Measurements from ENCODE around the gene RAB3C. TPM values are rescaled to one million over a fixed set of nuclear protein-coding genes. Genes with fewer than 3 reads are reported as not detected.
"Not testable (repeated sequence)": the region's sequence is repeated elsewhere in the genome, so short reads cannot be mapped to it uniquely, and the experiment has no call there.

The RAB3C gene
- polyA plus RNA-seq, 1 experiment: not detected

DNA sequence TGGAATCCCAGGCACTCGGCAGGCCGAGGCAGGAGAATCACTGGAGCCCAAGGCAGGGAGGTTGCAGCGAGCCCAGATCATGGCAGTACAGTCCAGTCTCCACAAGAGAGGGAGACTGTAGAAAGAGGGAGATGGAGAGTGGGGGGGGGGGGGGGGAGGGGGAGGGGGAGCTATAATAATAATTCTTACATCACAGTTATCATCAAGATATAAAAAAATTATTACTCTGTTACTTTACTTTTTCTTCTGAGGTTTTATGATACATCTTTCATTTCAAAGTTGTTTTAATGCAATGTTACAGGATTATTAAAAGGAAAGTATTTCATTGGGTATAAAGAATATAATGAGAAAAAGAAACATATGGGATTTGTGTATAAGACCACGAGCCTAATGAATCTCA is 17.8 kb upstream of the RAB3C start:
- ChIA-PET POLR2A (no interaction called here), CTCF (interaction anchor here (1.5 kb wide), 1 partner anchor 15 kb away, joined by 3 read pairs; no protein-coding TSS in a partner anchor)
- TF ChIP-seq, protein P1, sequence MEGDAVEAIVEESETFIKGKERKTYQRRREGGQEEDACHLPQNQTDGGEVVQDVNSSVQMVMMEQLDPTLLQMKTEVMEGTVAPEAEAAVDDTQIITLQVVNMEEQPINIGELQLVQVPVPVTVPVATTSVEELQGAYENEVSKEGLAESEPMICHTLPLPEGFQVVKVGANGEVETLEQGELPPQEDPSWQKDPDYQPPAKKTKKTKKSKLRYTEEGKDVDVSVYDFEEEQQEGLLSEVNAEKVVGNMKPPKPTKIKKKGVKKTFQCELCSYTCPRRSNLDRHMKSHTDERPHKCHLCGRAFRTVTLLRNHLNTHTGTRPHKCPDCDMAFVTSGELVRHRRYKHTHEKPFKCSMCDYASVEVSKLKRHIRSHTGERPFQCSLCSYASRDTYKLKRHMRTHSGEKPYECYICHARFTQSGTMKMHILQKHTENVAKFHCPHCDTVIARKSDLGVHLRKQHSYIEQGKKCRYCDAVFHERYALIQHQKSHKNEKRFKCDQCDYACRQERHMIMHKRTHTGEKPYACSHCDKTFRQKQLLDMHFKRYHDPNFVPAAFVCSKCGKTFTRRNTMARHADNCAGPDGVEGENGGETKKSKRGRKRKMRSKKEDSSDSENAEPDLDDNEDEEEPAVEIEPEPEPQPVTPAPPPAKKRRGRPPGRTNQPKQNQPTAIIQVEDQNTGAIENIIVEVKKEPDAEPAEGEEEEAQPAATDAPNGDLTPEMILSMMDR (IDR thresholded peaks at IDR 0.05; ENCODE audit: insufficient read depth, low read depth, low read length): no peak
- no peak for DNase-seq (ENCODE audit: low read depth)
- Histone ChIP-seq H3K27me3 (ENCODE audit: control insufficient read depth, insufficient read depth, low read length) (no peaks in the 10 kb centered on the region), H3K4me3 (ENCODE audit: low read depth, low read length) (no peak overlapping the region), H3K36me3 (ENCODE audit: control insufficient read depth, insufficient read depth, low read length) (no peaks in the 10 kb centered on the region)

DNA sequence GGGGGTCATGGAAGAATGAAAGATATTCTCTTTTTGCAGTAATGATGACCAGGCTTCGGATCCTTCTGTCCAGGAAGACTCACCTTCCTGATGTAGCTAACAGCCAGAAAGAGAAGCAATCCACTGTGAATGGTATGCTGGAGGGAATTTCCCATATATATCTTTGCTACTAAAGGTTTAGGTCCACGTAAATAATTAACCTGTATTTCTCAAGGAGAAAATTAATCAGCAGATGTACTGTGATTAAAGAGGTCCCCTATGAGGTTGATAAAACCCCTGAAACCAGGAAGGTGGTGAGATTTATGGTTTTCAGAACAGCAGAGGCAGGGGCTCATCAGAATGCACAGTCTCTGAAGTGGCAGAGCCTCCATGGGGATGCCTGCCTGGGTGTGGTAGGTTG is 11.4 kb upstream of the RAB3C start:
- Histone ChIP-seq H3K36me3 (ENCODE audit: control insufficient read depth, insufficient read depth, low read length) (no peaks in the 10 kb centered on the region), H3K27me3 (ENCODE audit: control insufficient read depth, insufficient read depth, low read length) (no peaks in the 10 kb centered on the region), H3K4me3 (ENCODE audit: low read depth, low read length) (no peak overlapping the region)
- ChIA-PET POLR2A (no interaction called here), CTCF (no interaction called here)
- TF ChIP-seq, protein P1 (IDR thresholded peaks at IDR 0.05; ENCODE audit: insufficient read depth, low read depth, low read length): no peak
- no peak for DNase-seq (ENCODE audit: low read depth)

DNA sequence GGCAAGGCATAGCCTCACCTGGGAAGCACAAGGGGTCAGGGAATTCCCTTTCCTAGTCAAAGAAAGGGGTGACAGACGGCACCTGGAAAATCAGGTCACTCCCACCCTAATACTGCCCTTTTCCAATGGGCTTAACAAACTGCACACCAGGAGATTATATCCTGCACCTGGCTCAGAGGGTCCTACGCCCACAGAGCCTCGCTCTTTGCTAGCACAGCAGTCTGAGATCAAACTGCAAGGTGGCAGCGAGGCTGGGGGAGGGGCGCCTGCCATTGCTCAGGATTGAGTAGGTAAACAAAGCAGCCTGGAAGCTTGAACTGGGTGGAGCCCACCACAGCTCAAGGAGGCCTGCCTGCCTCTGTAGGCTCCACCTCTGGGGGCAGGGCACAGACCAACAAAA is 9.9 kb upstream of the RAB3C start:
- CTCF ChIA-PET; POLR2A ChIA-PET; H3K27me3 ChIP-seq (ENCODE audit: control insufficient read depth, insufficient read depth, low read length); H3K4me3 ChIP-seq (ENCODE audit: low read depth, low read length); H3K36me3 ChIP-seq (ENCODE audit: control insufficient read depth, insufficient read depth, low read length); DNase-seq (ENCODE audit: low read depth): not testable (repeated sequence)

DNA sequence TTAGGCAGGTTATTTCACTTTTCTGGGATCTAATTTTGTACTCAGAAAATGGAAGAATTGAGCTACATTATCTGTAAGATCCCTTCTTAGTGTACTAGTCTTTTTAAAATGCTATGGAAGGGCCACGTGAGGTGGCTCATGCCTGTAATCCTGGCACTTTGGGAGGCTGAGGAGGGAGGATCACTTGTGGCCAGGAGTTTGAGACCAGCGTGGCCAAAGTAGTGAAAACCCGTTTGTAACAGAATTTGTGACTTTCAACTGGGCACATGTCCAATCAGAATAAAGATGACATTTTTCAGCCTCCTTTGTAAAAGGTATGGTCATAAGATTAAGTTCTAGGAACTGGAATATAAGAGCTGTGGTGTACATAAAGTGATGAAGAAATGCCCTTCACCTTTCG is 3.1 kb upstream of the RAB3C start:
- TF ChIP-seq, protein P1 (IDR thresholded peaks at IDR 0.05; ENCODE audit: insufficient read depth, low read depth, low read length): no peak
- DNase-seq (ENCODE audit: low read depth): no peak
- Histone ChIP-seq H3K36me3 (ENCODE audit: control insufficient read depth, insufficient read depth, low read length) (no peaks in the 10 kb centered on the region), H3K27me3 (ENCODE audit: control insufficient read depth, insufficient read depth, low read length) (peaks cover 2% of the 10 kb centered on the region), H3K4me3 (ENCODE audit: low read depth, low read length) (no peak overlapping the region)
- ChIA-PET CTCF (no interaction called here), POLR2A (no interaction called here)

DNA sequence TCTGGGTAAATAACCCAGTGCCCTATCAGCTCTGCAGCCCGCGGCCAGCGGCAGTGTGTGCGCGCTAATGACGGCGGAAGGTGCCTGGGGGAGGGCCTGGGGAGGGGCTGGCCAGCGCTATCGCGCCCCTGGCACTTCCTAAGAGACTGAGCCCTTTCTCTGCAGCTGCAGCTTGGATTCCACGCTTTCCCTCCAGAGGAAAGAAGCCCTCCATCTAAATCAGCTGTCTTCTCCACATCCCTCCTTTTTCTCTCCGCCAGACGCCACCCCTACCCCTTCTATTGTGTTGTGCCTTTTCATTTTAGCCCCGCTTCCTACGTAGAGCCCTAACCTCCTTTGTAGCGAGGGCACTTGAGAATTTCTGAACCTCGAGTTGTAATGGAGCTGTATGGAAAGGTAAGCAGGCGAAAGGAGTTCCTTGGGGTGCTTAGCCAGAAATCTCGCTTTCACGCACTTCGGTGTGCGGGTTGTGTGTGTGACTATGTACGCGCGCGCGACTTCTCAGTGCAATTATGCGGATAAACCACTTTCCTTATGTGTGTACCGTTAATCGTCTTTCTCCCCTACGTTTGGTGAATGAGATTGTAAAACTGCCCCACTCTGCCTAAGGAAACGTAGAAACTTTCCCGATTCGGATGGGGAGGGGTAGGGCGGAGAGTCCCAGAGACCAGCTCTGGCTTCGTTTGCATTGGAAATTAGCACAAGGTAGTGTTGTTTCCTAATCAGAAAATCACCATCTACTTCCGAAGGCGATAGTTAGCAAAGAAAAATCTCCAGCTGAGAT is 664 bp upstream of the RAB3C start:
- ChIA-PET CTCF (no interaction called here), POLR2A (no interaction called here)
- Histone ChIP-seq H3K36me3 (ENCODE audit: control insufficient read depth, insufficient read depth, low read length) (no peaks in the 10 kb centered on the region), H3K4me3 (ENCODE audit: low read depth, low read length) (peak overlapping the region; percentile 40), H3K27me3 (ENCODE audit: control insufficient read depth, insufficient read depth, low read length) (peaks cover 2% of the 10 kb centered on the region)
- TF ChIP-seq, protein P1 (IDR thresholded peaks at IDR 0.05; ENCODE audit: insufficient read depth, low read depth, low read length): no peak
- DNase-seq (ENCODE audit: low read depth): no peak

DNA sequence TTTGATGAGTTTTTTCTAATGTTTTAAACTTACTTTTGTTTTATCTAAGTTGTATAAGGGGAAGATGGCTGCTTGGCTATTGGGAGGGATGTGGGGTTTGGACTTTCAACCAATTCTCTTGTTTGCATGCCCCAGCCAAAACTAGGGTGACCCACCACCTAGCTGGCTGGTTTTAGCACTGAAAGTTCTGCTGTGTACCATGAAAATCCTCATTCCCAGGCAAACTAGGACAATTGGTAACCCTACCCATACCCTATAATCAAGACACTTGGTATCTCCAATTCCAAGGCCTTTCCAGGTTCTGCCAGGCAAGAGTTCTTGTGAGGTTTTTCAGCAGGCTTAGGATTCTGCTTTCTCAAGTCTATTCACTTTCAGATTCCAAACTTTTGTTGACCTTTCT is 13.1 kb downstream of the RAB3C start:
- ChIA-PET CTCF (no interaction called here), POLR2A (no interaction called here)
- H3K27me3 ChIP-seq (ENCODE audit: control insufficient read depth, insufficient read depth, low read length): no peaks in the 10 kb centered on the region
- no peak for DNase-seq (ENCODE audit: low read depth)
- H3K36me3 ChIP-seq (ENCODE audit: control insufficient read depth, insufficient read depth, low read length): no peaks in the 10 kb centered on the region
- TF ChIP-seq, protein P1 (IDR thresholded peaks at IDR 0.05; ENCODE audit: insufficient read depth, low read depth, low read length): no peak
- no peak overlapping the region for H3K4me3 ChIP-seq (ENCODE audit: low read depth, low read length)
